GM23338 (cell line): Measurements from ENCODE around the gene SYNE4.

Experiments used
- CTCF ChIP-seq, 2 experiments: fragments of 200-600 bp in 1 of 2; sonication (generic) in 1 of 2; conservative IDR thresholded peaks; 2 replicates each; pipeline versions ENCODE4 v1.5.1 to v1.6.1; 2016 to 2017; ENCODE audit warnings: antibody characterized with exemption in 2 of 2, low read depth in 2 of 2, mild to moderate bottlenecking in 2 of 2, moderate library complexity in 1 of 2
- EZH2phosphoT487 ChIP-seq: fragments of 200-600 bp; sonication (generic); IDR thresholded peaks from one replicate; pipeline ENCODE4 v1.8.1; 2018; ENCODE audit warnings: antibody characterized with exemption; ENCODE audit not compliant: unreplicated experiment
- POLR2AphosphoS5 ChIP-seq: IDR thresholded peaks from 2 replicates; pipeline ENCODE4 v1.6.1; 2016; ENCODE audit warnings: antibody characterized with exemption, low read depth

GRCh38 chr19:36040495-36040894 lies 31.9 kb upstream of the SYNE4 start:
- TF ChIP-seq EZH2phosphoT487 (no peak), CTCF (conservative IDR thresholded peaks at IDR 0.05; ENCODE audit: low read depth in 2 of 2) (no peak), POLR2AphosphoS5 (no peak)
